ENCODE measurements around the gene VILL. TPM values are rescaled to one million over a fixed set of nuclear protein-coding genes. Genes with fewer than 3 reads are reported as not detected.

The VILL gene
- total RNA-seq (2014; rRNA removed; shearing (Covaris generic)), result 2.0 and 2.9 TPM in 2 replicates

DNA sequence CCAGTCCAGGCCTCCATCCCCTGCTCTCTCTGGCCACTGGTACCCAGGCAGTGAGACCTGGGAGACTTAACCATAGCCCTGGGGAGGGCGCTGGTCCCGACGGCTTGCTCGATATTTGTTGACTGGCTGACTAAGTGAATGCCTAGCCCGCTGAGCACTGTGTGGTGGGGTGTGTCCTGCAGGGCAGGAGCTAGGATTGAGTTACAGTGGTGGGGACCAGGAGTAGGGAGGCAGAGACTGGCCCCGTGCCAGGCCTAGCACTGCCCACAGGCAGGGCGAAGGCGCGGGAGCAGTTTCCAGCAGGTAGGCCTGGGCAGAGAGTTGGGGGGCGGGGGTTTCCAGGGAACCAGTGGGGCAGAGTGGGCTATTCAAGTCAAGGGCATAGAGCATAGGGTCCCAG, at the start of gene VILL:
Gene VILL, plus strand, starts transcription at position 260 of the 400 bp plus-strand sequence. CDS start 2,887 bp downstream, outside the sequence.

GRCh38 chr3:38029400-38030125, 39.0 kb downstream of the VILL start, which contains the start of gene PLCD1:
Gene PLCD1 (minus strand): TSS chr3:38029642. CDS start chr3:38029539, 103 bp downstream.

DNA sequence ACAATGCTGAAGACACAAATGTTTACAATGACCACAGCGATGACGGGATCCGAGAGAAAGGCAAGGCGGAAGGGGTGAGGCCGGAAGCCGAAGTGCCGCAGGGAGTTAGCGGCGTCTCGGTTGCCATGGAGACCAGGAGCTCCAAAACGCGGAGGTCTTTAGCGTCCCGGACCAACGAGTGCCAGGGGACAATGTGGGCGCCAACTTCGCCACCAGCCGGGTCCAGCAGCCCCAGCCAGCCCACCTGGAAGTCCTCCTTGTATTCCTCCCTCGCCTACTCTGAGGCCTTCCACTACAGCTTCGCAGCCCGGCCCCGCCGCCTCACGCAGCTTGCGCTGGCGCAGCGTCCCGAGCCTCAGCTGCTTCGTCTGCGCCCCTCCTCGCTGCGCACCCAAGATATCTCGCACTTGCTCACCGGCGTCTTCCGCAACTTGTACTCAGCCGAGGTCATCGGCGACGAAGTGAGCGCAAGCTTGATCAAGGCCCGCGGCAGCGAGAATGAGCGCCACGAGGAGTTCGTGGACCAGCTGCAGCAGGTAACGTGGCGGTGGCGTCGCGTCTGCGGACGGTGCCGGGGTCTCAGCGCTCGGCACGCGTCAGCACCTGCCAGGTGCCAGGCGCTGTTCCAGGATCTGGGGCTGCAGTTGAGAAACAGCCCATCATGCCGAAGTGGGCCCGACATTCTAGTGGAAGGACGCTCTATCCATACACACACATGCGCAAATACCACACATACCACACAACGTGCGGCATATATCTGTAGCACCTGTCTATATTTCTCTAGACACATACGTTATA, 48.7 kb downstream of the VILL start, which contains the start of gene DLEC1:
Gene DLEC1, plus strand, starts transcription at position 108 of the 798 bp plus-strand sequence. Its CDS starts 18 bp downstream, at position 126.

Small RNA genes lying within 50 kb of the gene (small RNA-seq; reads per million reads assigned to genes)
- gene MIR26A1 (not detected), gene RF00019 (not detected)

Other genes with a start within 250 kb of the VILL start
- gene CTDSPL, start 128.9 kb upstream of the VILL start, total RNA-seq (2014; rRNA removed; shearing (Covaris generic)), result 7.0 and 7.5 TPM in 2 replicates
- 6.8 and 7.2 TPM in 2 replicates for gene PLCD1, start 38.9 kb downstream of the VILL start, total RNA-seq (2014; rRNA removed; shearing (Covaris generic))
- 0.11 TPM in 1 of 2 replicates, not detected in the other for gene DLEC1, start 48.4 kb downstream of the VILL start, total RNA-seq (2014; rRNA removed; shearing (Covaris generic))
- 17.7 and 26.8 TPM in 2 replicates for gene ACAA1, start 146.3 kb downstream of the VILL start, total RNA-seq (2014; rRNA removed; shearing (Covaris generic))
- 3.3 and 5.5 TPM in 2 replicates for gene MYD88, start 147.9 kb downstream of the VILL start, total RNA-seq (2014; rRNA removed; shearing (Covaris generic))
- 39.6 and 40.4 TPM in 2 replicates for gene OXSR1, start 174.8 kb downstream of the VILL start, total RNA-seq (2014; rRNA removed; shearing (Covaris generic))

Measured in A375 (cell line).